KMS-11 (cell line): Measurements from ENCODE around the gene SH3BP4.

ENCODE experiments used
- H2AFZ ChIP-seq: fragments of 200-600 bp; sonication (generic); 2 replicates; pipeline ENCODE4 v1.6.1; 2016; ENCODE audit warnings: antibody characterized with exemption, mixed run types, low read depth
- H3K27ac ChIP-seq: fragments of 200-600 bp; sonication (generic); 2 replicates; pipeline ENCODE4 v1.6.1; 2016; ENCODE audit warnings: mild to moderate bottlenecking, mixed run types
- H3K27me3 ChIP-seq: fragments of 200-600 bp; sonication (generic); 2 replicates; pipeline ENCODE4 v1.6.1; 2017; ENCODE audit warnings: mild to moderate bottlenecking, low read depth, mixed run types, moderate library complexity; ENCODE audit not compliant: insufficient read depth
- H3K36me3 ChIP-seq: fragments of 200-600 bp; sonication (generic); 2 replicates; pipeline ENCODE4 v1.6.1; 2017; ENCODE audit warnings: mild to moderate bottlenecking, mixed run types; ENCODE audit not compliant: insufficient read depth
- H3K4me1 ChIP-seq: fragments of 200-600 bp; sonication (generic); 2 replicates; pipeline ENCODE4 v1.6.1; 2016; ENCODE audit warnings: mild to moderate bottlenecking, low read depth, mixed run types; ENCODE audit not compliant: poor library complexity, severe bottlenecking
- H3K4me2 ChIP-seq: fragments of 200-600 bp; sonication (generic); 2 replicates; pipeline ENCODE4 v1.7.0; 2016; ENCODE audit warnings: mild to moderate bottlenecking, mixed run types
- H3K4me3 ChIP-seq: fragments of 200-600 bp; sonication (generic); IDR thresholded peaks from 2 replicates; pipeline ENCODE4 v1.6.1; 2017; ENCODE audit warnings: low read depth, low read length, mixed read lengths; ENCODE audit not compliant: insufficient read depth
- H3K79me2 ChIP-seq: fragments of 200-600 bp; sonication (generic); 2 replicates; pipeline ENCODE4 v1.6.1; 2016; ENCODE audit warnings: low read depth, mixed run types; ENCODE audit not compliant: insufficient read depth
- H3K9ac ChIP-seq: fragments of 200-600 bp; sonication (generic); 2 replicates; pipeline ENCODE4 v1.6.1; 2016; ENCODE audit warnings: mild to moderate bottlenecking, mixed run types
- H4K20me1 ChIP-seq: fragments of 200-600 bp; sonication (generic); 2 replicates; pipeline ENCODE4 v1.6.1; 2016; ENCODE audit warnings: mild to moderate bottlenecking, mixed run types; ENCODE audit not compliant: insufficient read depth
- TF ChIP-seq, protein P1 (sequence below): fragments of 200-600 bp; sonication (generic); conservative IDR thresholded peaks from 2 replicates; pipeline ENCODE4 v1.6.1; 2017; ENCODE audit warnings: low read depth, mild to moderate bottlenecking, antibody characterized with exemption, low read length, moderate library complexity, mixed read lengths

Gene SH3BP4

DNA sequence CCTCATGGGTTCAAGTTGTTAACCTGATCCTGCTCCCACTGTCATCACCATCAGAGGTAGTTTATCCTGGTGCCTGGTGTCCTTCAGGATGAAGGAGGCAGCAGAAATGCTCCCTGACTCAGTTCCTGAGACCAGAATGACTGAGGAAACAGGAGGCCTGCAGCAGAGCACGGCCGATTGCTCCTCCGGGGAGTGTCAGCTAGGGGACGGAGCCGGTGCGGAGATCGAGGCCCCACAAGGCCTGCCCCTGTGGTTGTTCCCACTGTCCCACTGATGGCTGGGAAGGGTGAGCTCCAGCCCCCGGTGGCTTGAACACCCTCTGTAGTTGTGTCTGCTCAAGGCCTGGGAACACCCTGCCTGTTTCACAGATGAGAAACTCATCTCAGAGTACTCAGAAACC is 45.6 kb downstream of the SH3BP4 start:
- Histone ChIP-seq H2AFZ (no peak overlapping the region), H3K79me2 (0 out of 2 replicates have a peak, but pooled peaks cover 10% of the 10 kb centered on the region), H3K4me1 (peaks cover 29% of the 10 kb centered on the region), H3K27me3 (no peaks in the 10 kb centered on the region), H3K4me3 (no peak overlapping the region), H3K27ac (no peak overlapping the region), H3K9ac (no peak overlapping the region), H3K36me3 (no peaks in the 10 kb centered on the region), H4K20me1 (no peaks in the 10 kb centered on the region), H3K4me2 (no peak overlapping the region)
- TF ChIP-seq, protein P1, sequence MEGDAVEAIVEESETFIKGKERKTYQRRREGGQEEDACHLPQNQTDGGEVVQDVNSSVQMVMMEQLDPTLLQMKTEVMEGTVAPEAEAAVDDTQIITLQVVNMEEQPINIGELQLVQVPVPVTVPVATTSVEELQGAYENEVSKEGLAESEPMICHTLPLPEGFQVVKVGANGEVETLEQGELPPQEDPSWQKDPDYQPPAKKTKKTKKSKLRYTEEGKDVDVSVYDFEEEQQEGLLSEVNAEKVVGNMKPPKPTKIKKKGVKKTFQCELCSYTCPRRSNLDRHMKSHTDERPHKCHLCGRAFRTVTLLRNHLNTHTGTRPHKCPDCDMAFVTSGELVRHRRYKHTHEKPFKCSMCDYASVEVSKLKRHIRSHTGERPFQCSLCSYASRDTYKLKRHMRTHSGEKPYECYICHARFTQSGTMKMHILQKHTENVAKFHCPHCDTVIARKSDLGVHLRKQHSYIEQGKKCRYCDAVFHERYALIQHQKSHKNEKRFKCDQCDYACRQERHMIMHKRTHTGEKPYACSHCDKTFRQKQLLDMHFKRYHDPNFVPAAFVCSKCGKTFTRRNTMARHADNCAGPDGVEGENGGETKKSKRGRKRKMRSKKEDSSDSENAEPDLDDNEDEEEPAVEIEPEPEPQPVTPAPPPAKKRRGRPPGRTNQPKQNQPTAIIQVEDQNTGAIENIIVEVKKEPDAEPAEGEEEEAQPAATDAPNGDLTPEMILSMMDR, result no peak

DNA sequence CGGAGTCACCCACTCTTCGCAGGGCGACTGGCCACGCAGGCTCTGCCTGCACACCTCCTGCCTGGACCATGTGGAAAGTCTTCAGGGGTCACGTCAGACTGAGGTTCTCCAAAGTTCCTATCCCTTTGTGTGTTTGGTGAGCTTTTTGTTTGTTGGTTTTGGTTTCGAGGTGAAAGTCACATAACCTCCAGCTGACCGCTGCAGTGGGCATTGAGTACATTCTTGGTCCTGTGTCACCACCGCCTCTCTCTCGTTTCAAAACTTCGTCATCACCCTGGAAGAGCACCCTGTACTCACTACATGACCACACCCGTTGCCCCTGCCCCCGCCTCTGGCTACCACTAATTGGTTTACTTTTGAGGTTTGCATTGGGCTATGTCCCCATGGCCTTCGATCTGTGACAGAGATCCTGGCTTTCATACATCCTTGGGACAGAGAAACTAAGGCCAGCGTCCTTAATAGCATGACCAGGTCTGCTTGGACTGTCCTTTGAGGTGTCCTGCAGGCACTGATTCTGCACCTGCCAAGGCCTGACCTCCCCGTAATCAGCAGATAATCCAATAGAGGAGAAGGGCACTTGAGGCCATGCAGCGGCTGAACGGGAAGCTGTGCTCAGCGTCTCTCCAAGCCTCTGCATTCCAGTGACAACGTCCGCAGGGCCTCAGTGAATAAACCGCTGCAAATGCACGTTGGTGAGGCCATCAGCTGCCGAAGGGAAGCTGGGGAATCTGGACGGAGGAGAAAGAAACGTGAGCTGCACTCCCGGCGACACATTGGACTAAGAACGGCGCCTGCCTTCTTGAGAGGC is 46.8 kb downstream of the SH3BP4 start:
- H3K36me3 ChIP-seq, result no peaks in the 10 kb centered on the region
- H4K20me1 ChIP-seq, result no peaks in the 10 kb centered on the region
- H2AFZ ChIP-seq, result no peak overlapping the region
- no peak overlapping the region for H3K9ac ChIP-seq
- peaks cover 18% of the 10 kb centered on the region for H3K4me1 ChIP-seq
- H3K27ac ChIP-seq, result no peak overlapping the region
- TF ChIP-seq, protein P1, result no peak
- 0 out of 2 replicates have a peak, but pooled peaks cover 10% of the 10 kb centered on the region for H3K79me2 ChIP-seq
- H3K4me3 ChIP-seq, result no peak overlapping the region
- H3K27me3 ChIP-seq, result no peaks in the 10 kb centered on the region
- no peak overlapping the region for H3K4me2 ChIP-seq

DNA sequence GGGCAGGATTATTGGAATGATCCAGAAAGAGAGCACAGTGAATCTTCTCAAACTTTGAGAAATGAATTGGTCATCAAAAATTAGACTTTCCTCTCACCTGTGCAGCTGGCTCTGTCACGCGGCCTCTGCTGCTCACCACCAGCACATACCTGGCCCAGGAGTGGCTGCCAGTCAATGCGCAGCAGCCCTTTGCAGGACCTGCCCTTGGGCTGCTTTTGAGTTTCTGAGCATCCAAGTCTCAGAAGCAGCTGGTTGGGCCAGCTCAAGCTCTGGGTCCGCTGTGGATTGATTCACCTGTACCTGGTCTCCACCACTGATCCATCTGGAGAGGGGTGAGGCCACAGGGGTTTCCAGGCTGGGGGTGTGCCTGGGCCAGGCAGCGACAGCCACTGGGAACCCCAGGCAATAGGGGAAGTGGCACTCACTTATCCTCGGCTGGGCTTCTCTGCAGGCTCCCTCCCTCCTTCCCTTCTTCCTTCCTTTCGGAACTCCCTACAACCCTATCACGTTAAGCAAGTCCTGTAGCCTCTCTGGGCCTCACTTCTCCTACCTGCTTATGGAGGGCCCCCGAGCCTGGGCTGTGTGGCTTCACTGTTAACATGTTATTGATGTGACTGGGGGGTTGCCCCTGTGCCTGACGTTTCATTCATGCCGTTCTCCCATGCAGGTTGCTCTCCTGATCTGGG is 48.1 kb downstream of the SH3BP4 start:
- Histone ChIP-seq H3K4me1 (peaks cover 8% of the 10 kb centered on the region), H3K79me2 (0 out of 2 replicates have a peak, but pooled peaks cover 2% of the 10 kb centered on the region), H2AFZ (no peak overlapping the region), H3K4me3 (no peak overlapping the region), H3K9ac (no peak overlapping the region), H4K20me1 (no peaks in the 10 kb centered on the region), H3K27ac (no peak overlapping the region), H3K4me2 (no peak overlapping the region), H3K36me3 (no peaks in the 10 kb centered on the region), H3K27me3 (no peaks in the 10 kb centered on the region)
- TF ChIP-seq, protein P1, result no peak

DNA sequence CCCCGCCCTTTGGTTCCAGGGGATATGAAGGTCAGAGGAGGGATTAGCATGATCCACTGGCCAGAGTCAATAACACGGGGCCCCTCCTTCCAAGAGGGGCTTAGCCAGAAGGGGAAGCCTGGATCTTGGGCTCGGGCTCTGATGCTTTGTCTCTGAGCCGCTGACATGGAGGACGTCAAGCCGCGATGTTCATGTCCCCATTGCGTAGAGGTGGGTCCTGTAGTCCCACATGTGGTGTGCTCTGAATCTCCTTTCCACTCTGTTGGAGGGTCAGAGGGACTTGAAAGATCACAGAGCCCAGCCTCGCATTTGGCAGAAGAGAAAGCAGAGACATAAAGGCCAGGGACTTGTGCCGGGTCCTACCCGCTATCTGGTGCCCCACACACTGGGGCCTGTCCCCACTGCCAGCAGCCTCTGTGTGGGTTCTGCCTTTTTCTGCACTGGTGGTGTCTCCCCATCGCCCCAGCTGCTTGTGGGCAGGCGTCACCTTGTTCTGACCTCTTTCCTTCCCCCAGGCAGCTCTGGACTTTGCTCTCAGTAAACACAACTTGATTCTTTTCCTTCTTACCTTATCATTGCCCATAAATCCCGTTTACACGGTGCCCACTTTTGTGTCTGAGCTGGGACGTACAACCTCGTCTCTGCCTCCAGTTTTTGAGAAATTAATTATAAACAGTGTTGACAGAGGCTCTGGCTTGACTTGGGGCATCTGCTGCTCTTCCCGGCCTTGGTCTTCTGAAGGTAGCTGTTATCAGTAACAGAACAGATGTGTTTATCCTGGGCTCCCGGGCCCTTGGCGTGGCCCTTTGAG is 48.8 kb downstream of the SH3BP4 start:
- Histone ChIP-seq H3K36me3 (no peaks in the 10 kb centered on the region), H3K9ac (no peak overlapping the region), H3K4me2 (no peak overlapping the region), H3K27ac (no peak overlapping the region), H3K27me3 (no peaks in the 10 kb centered on the region), H3K79me2 (no peaks in the 10 kb centered on the region), H2AFZ (no peak overlapping the region), H4K20me1 (no peaks in the 10 kb centered on the region), H3K4me3 (no peak overlapping the region), H3K4me1 (peaks cover under 1% of the 10 kb centered on the region)
- TF ChIP-seq, protein P1, result no peak
